HG03469 (cell line): ENCODE data around the gene TTC28.
"Not testable (repeated sequence)": the region's sequence is repeated elsewhere in the genome, so short reads cannot be mapped to it uniquely, and the experiment has no call there.

Experiments used
- ATAC-seq: cut with Tn5 transposase; IDR thresholded peaks from one replicate; pipeline ENCODE4 v1.9.1; 2021; ENCODE audit warnings: mild to moderate bottlenecking, moderate library complexity, moderate number of reproducible peaks; ENCODE audit not compliant: unreplicated experiment

The TTC28 gene

GRCh38 chr22:28118957-28119631 is 560.5 kb downstream of the TTC28 start:
- ATAC-seq, result no peak

- ATAC-seq, result no peak
Measured at GRCh38 chr22:28116219-28116673, 563.4 kb downstream of the TTC28 start.

GRCh38 chr22:28115426-28115825 is 564.2 kb downstream of the TTC28 start:
- no peak for ATAC-seq

GRCh38 chr22:28112548-28113043 is 567.0 kb downstream of the TTC28 start:
- no peak for ATAC-seq

GRCh38 chr22:28112190-28112544 is 567.5 kb downstream of the TTC28 start:
- no peak for ATAC-seq

- no peak for ATAC-seq
Measured at GRCh38 chr22:28111501-28112189, 568.0 kb downstream of the TTC28 start.

GRCh38 chr22:28108851-28109250 is 570.8 kb downstream of the TTC28 start:
- no peak for ATAC-seq

- ATAC-seq, result no peak
Measured at GRCh38 chr22:28106617-28107016, 573.0 kb downstream of the TTC28 start.

GRCh38 chr22:28105988-28106387 is 573.7 kb downstream of the TTC28 start:
- no peak for ATAC-seq

- no peak for ATAC-seq
Measured at GRCh38 chr22:28105413-28105812, 574.2 kb downstream of the TTC28 start.

- no peak for ATAC-seq
Measured at GRCh38 chr22:28103596-28103995, 576.0 kb downstream of the TTC28 start.

GRCh38 chr22:28102151-28102812 is 577.4 kb downstream of the TTC28 start:
- no peak for ATAC-seq

GRCh38 chr22:28097627-28098026 is 582.0 kb downstream of the TTC28 start:
- ATAC-seq, result no peak

- no peak for ATAC-seq
Measured at GRCh38 chr22:28096161-28096560, 583.5 kb downstream of the TTC28 start.

GRCh38 chr22:28095316-28096095 is 584.1 kb downstream of the TTC28 start:
- ATAC-seq, result no peak

GRCh38 chr22:28094771-28095170 is 584.9 kb downstream of the TTC28 start:
- no peak for ATAC-seq

- ATAC-seq, result no peak
Measured at GRCh38 chr22:28093711-28094110, 585.9 kb downstream of the TTC28 start.

GRCh38 chr22:28091486-28091885 is 588.2 kb downstream of the TTC28 start:
- ATAC-seq, result no peak

GRCh38 chr22:28089541-28089940 is 590.1 kb downstream of the TTC28 start:
- ATAC-seq, result not testable (repeated sequence)

GRCh38 chr22:28077166-28077565 is 602.5 kb downstream of the TTC28 start:
- ATAC-seq, result no peak

GRCh38 chr22:28075358-28075981 is 604.2 kb downstream of the TTC28 start:
- ATAC-seq, result no peak
